Muscle layer of duodenum (tissue), 2 donors: ENCODE data around the gene PCMTD2.

Source experiments
- H3K27ac ChIP-seq: one replicate; pipeline ENCODE4 v1.7.0; 2013; ENCODE audit warnings: mild to moderate bottlenecking, low read length
- H3K27me3 ChIP-seq: one replicate; pipeline ENCODE4 v1.7.0; 2013; ENCODE audit warnings: low read depth, mild to moderate bottlenecking, control low read depth, low read length
- H3K36me3 ChIP-seq, 2 donors: one replicate each; pipeline ENCODE4 v1.7.0; 2013; ENCODE audit warnings: low read length in 2 of 2, control low read depth in 1 of 2, mild to moderate bottlenecking in 1 of 2; ENCODE audit not compliant: insufficient read depth in 2 of 2, control insufficient read depth in 1 of 2
- H3K4me1 ChIP-seq, 2 donors: one replicate each; pipeline ENCODE4 v1.7.0; 2013; ENCODE audit warnings: low read length in 2 of 2, mild to moderate bottlenecking in 2 of 2, control low read depth in 1 of 2, moderate library complexity in 1 of 2; ENCODE audit not compliant: insufficient read depth in 2 of 2, control insufficient read depth in 1 of 2
- H3K4me3 ChIP-seq, 2 donors: one replicate each; pipeline ENCODE4 v1.7.0; 2013; ENCODE audit warnings: low read length in 2 of 2, low read depth in 1 of 2, mild to moderate bottlenecking in 1 of 2
- H3K9me3 ChIP-seq, 2 donors: one replicate each; pipeline ENCODE4 v1.7.0; 2013; ENCODE audit warnings: low read length in 2 of 2, control low read depth in 1 of 2, mild to moderate bottlenecking in 1 of 2; ENCODE audit not compliant: control insufficient read depth in 1 of 2
- donor health status: healthy.

The PCMTD2 gene

GRCh38 chr20:64216910-64217309 lies 38.6 kb upstream of the PCMTD2 start:
- Histone ChIP-seq H3K36me3 (no peaks in the 10 kb centered on the region), H3K27me3 (no peaks in the 10 kb centered on the region), H3K4me3 (no peak overlapping the region), H3K27ac (no peak overlapping the region), H3K4me1 (peaks cover 5 to 35% of the 10 kb centered on the region in 2 donors), H3K9me3 (no peaks in the 10 kb centered on the region)

- Histone ChIP-seq H3K9me3 (no peaks in the 10 kb centered on the region), H3K27me3 (no peaks in the 10 kb centered on the region), H3K27ac (no peak overlapping the region), H3K4me1 (peaks cover 5 to 32% of the 10 kb centered on the region in 2 donors), H3K36me3 (no peaks in the 10 kb centered on the region), H3K4me3 (no peak overlapping the region)
Measured at GRCh38 chr20:64217539-64218221, 37.9 kb upstream of the PCMTD2 start.

GRCh38 chr20:64219202-64219601 lies 36.3 kb upstream of the PCMTD2 start:
- H3K27ac ChIP-seq, result no peak overlapping the region
- no peaks in the 10 kb centered on the region for H3K36me3 ChIP-seq
- no peaks in the 10 kb centered on the region for H3K9me3 ChIP-seq
- no peak overlapping the region for H3K4me3 ChIP-seq
- H3K27me3 ChIP-seq, result no peaks in the 10 kb centered on the region
- peaks cover 0 to 31% of the 10 kb centered on the region in 2 donors for H3K4me1 ChIP-seq

- no peak overlapping the region for H3K27ac ChIP-seq
- H3K36me3 ChIP-seq, result no peaks in the 10 kb centered on the region
- H3K4me1 ChIP-seq, result peaks cover 0 to 28% of the 10 kb centered on the region in 2 donors
- H3K4me3 ChIP-seq, result no peak overlapping the region
- H3K9me3 ChIP-seq, result no peaks in the 10 kb centered on the region
- H3K27me3 ChIP-seq, result no peaks in the 10 kb centered on the region
Measured at GRCh38 chr20:64219730-64220129, 35.8 kb upstream of the PCMTD2 start.

- no peak overlapping the region for H3K4me3 ChIP-seq
- H3K27me3 ChIP-seq, result no peaks in the 10 kb centered on the region
- H3K9me3 ChIP-seq, result no peaks in the 10 kb centered on the region
- H3K36me3 ChIP-seq, result no peaks in the 10 kb centered on the region
- H3K27ac ChIP-seq, result no peak overlapping the region
- peaks cover 0 to 31% of the 10 kb centered on the region in 2 donors for H3K4me1 ChIP-seq
Measured at GRCh38 chr20:64220420-64220819, 35.1 kb upstream of the PCMTD2 start.

GRCh38 chr20:64220891-64221527 lies 34.5 kb upstream of the PCMTD2 start:
- no peak overlapping the region for H3K27ac ChIP-seq
- no peak overlapping the region for H3K4me3 ChIP-seq
- H3K36me3 ChIP-seq, result no peaks in the 10 kb centered on the region
- peaks cover 0 to 27% of the 10 kb centered on the region in 2 donors for H3K4me1 ChIP-seq
- H3K9me3 ChIP-seq, result no peaks in the 10 kb centered on the region
- no peaks in the 10 kb centered on the region for H3K27me3 ChIP-seq

GRCh38 chr20:64222291-64222735 lies 33.2 kb upstream of the PCMTD2 start:
- Histone ChIP-seq H3K27ac (no peak overlapping the region), H3K36me3 (no peaks in the 10 kb centered on the region), H3K4me1 (peaks cover 0 to 21% of the 10 kb centered on the region in 2 donors)

GRCh38 chr20:64222851-64223525 lies 32.6 kb upstream of the PCMTD2 start:
- H3K4me1 ChIP-seq, result peaks cover 0 to 21% of the 10 kb centered on the region in 2 donors
- H3K27me3 ChIP-seq, result no peaks in the 10 kb centered on the region
- no peak overlapping the region for H3K27ac ChIP-seq
- H3K36me3 ChIP-seq, result no peaks in the 10 kb centered on the region
- no peak overlapping the region for H3K4me3 ChIP-seq
- no peaks in the 10 kb centered on the region for H3K9me3 ChIP-seq

More at GRCh38 chr20:64222291-64222735, 33.2 kb upstream of the PCMTD2 start:
- Histone ChIP-seq H3K4me3 (no peak overlapping the region), H3K27me3 (no peaks in the 10 kb centered on the region), H3K9me3 (no peaks in the 10 kb centered on the region)

- Histone ChIP-seq H3K4me1 (peaks cover 0 to 21% of the 10 kb centered on the region in 2 donors), H3K36me3 (no peaks in the 10 kb centered on the region), H3K27me3 (no peaks in the 10 kb centered on the region), H3K4me3 (no peak overlapping the region), H3K27ac (no peak overlapping the region), H3K9me3 (no peaks in the 10 kb centered on the region)
Measured at GRCh38 chr20:64223526-64224067, 32.0 kb upstream of the PCMTD2 start.

- Histone ChIP-seq H3K4me3 (no peak overlapping the region), H3K4me1 (peaks cover 0 to 21% of the 10 kb centered on the region in 2 donors), H3K27ac (no peak overlapping the region), H3K36me3 (no peaks in the 10 kb centered on the region), H3K27me3 (no peaks in the 10 kb centered on the region), H3K9me3 (no peaks in the 10 kb centered on the region)
Measured at GRCh38 chr20:64224351-64225170, 31.0 kb upstream of the PCMTD2 start.
